Mesothelial cell of epicardium (in vitro differentiated cells): ENCODE results near the gene CST5. TPM values are rescaled to one million over a fixed set of nuclear protein-coding genes. Genes with fewer than 3 reads are reported as not detected.

ENCODE experiments used
- DNase-seq, 2 experiments: peaks; one replicate each; pipeline ENCODE4 v3.0.0; 2021; ENCODE audit warnings: low spot score in 2 of 2; ENCODE audit not compliant: unreplicated experiment in 2 of 2
- H3K27ac Mint-ChIP-seq: 2 replicates; pipeline ENCODE4 v1.8.0; 2021; ENCODE audit warnings: mixed read lengths
- H3K27me3 Mint-ChIP-seq: 2 replicates; pipeline ENCODE4 v1.8.0; 2021; ENCODE audit warnings: low read depth, mixed read lengths
- H3K36me3 Mint-ChIP-seq: 2 replicates; pipeline ENCODE4 v1.8.0; 2021; ENCODE audit warnings: mixed read lengths
- H3K4me1 Mint-ChIP-seq: 2 replicates; pipeline ENCODE4 v1.8.0; 2021; ENCODE audit warnings: mixed read lengths
- H3K4me3 Mint-ChIP-seq: 2 replicates; pipeline ENCODE4 v1.8.0; 2021; ENCODE audit warnings: mild to moderate bottlenecking, moderate library complexity, mixed read lengths
- H3K9me3 Mint-ChIP-seq: 2 replicates; pipeline ENCODE4 v1.8.0; 2021; ENCODE audit warnings: mixed read lengths
- CTCF ChIP-seq: fragments of 200-600 bp; sonication (generic); IDR thresholded peaks from one replicate; pipeline ENCODE4 v1.5.0; 2021; ENCODE audit warnings: antibody characterized with exemption; ENCODE audit not compliant: unreplicated experiment
- total RNA-seq: library from RNA; stranded (reverse); gene quantifications from 3 replicates; pipeline ENCODE4 v1.2.1, GENCODE V29; 2021

CST5 gene
- total RNA-seq, 1 donor from 2014 or later = not detected

GRCh38 chr20:23826541-23827021 lies 53.0 kb downstream of the CST5 start, which contains the start of gene CST2:
Gene CST2, minus strand, starts transcription at chr20:23826729. Its CDS starts 69 bp downstream, at chr20:23826660.
- Mint-ChIP-seq H3K27me3 (no peaks in the 10 kb centered on the region), H3K36me3 (no peaks in the 10 kb centered on the region), H3K9me3 (no peaks in the 10 kb centered on the region), H3K4me1 (peaks cover 10% of the 10 kb centered on the region), H3K4me3 (no peak within 1 kb of the TSS), H3K27ac (no peak within 1 kb of the TSS)
- no peak for DNase-seq
- TF ChIP-seq CTCF = no peak

Other genes starting within 250 kb of the CST5 start
- 127 to 138 TPM (median 130 TPM) in 3 replicates for gene CST3, start 241.8 kb downstream of the CST5 start, total RNA-seq
- not detected in 3 replicates for gene CST4, start 190.7 kb downstream of the CST5 start, total RNA-seq
- gene CST1, start 128.8 kb downstream of the CST5 start, total RNA-seq = not detected in 3 replicates
- gene CST2, start 53.0 kb downstream of the CST5 start, total RNA-seq = 1.2 to 1.7 TPM (median 1.5 TPM) in 3 replicates
- gene GGTLC1, start 109.0 kb upstream of the CST5 start, total RNA-seq = not detected in 3 replicates